ENCODE data around the gene LYPD1. TPM values are rescaled to one million over a fixed set of nuclear protein-coding genes. Genes with fewer than 3 reads are reported as not detected.
"Not testable (repeated sequence)": the region's sequence is repeated elsewhere in the genome, so short reads cannot be mapped to it uniquely, and the experiment has no call there.

The LYPD1 gene
- total RNA-seq (5.1 TPM), polyA plus RNA-seq (14.2 TPM)
- long read RNA-seq, donor 1: 0 reads
- long read RNA-seq, donor 2, transcript LYPD1-202 (3 exons, 1,891 nt): major isoform, 5 of 5 reads
- long read RNA-seq, donor 2, partial matches to known transcripts: 0 of 5 reads
- long read RNA-seq, donor 2, other reads (novel, unspliced or antisense): 0 of 5 reads
- long read RNA-seq, donor 3: 0 reads
- long read RNA-seq, donor 4, partial matches to known transcripts: 0 of 1 reads
- long read RNA-seq, donor 4, other reads (novel, unspliced or antisense): 0 of 1 reads
- long read RNA-seq, donor 5, transcript LYPD1-202 (3 exons, 1,891 nt): major isoform, 14 of 14 reads
- long read RNA-seq, donor 5, partial matches to known transcripts: 0 of 14 reads
- long read RNA-seq, donor 5, other reads (novel, unspliced or antisense): 0 of 14 reads
- long read RNA-seq, donor 6, partial matches to known transcripts: 0 of 1 reads
- long read RNA-seq, donor 6, other reads (novel, unspliced or antisense): 0 of 1 reads
- long read RNA-seq, donor 7, partial matches to known transcripts: 0 of 2 reads
- long read RNA-seq, donor 7, other reads (novel, unspliced or antisense): 0 of 2 reads
- long read RNA-seq, donor 8, partial matches to known transcripts: 0 of 1 reads
- long read RNA-seq, donor 8, other reads (novel, unspliced or antisense): 0 of 1 reads
- long read RNA-seq, donor 9: 0 reads
- long read RNA-seq, donor 10, partial matches to known transcripts: 0 of 2 reads
- long read RNA-seq, donor 10, other reads (novel, unspliced or antisense): 0 of 2 reads

DNA sequence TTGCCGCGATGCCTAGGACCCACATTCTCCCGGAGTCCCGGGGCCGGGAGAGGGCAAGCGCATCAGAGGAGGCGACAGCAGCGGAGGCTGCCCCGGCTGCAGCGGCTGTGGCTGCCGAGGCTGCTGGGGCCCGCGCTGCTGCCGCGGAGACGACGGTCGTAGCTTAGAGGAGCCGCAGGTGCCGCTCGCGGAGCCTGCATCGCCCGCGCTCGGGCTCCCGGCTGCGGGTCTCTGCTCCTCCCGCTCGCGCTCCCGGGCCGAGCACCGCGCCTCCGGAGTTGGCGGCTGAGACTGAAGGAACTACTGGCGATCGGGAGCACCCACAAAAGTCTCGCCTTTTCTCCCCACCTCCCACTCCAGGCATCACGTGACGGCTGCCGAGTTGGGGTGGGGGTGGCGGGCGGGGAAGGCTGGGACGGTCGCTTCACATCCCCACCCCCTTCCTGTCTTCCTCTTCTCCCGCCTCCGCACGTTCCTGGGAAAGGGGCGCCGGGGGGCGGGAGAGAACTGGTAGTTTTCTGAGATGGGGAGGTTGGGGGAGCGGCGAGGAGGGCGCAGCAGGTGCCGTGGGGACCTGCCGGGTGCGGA lies at the start of gene LYPD1:
LYPD1 (minus strand) TSS at position 298 of the 588 bp plus-strand sequence; CDS start at position 25, 273 bp downstream.
- DNase-seq (ENCODE audit: low read depth in 6 of 9, low spot score in 9 of 9): no peak
- Histone ChIP-seq H3K36me3 (ENCODE audit: control insufficient read depth in 2 of 2, insufficient read depth in 2 of 2, low read length in 1 of 2) (no peaks in the 10 kb centered on the region), H3K27ac (ENCODE audit: low read depth in 1 of 2, low read length in 1 of 2) (no peak within 1 kb of the TSS), H3K4me3 (ENCODE audit: low read length in 2 of 2) (peak within 1 kb of the TSS; percentile 13 to 24), H3K27me3 (ENCODE audit: control insufficient read depth in 2 of 2, insufficient read depth in 1 of 2, low read length in 1 of 2) (peaks cover 37 to 55% of the 10 kb centered on the region in 2 donors), H3K9me3 (ENCODE audit: control insufficient read depth in 2 of 2, insufficient read depth in 1 of 2, low read length in 1 of 2) (no peaks in the 10 kb centered on the region), H3K4me1 (ENCODE audit: control insufficient read depth in 2 of 2, insufficient read depth in 2 of 2, low read length in 2 of 2) (no peaks in the 10 kb centered on the region)
- 2% methylated on average over 59 of the region's 59 CpGs for WGBS

- DNase-seq (ENCODE audit: low read depth in 6 of 9, low spot score in 9 of 9): no peak
- Histone ChIP-seq H3K9me3 (ENCODE audit: control insufficient read depth in 2 of 2, insufficient read depth in 1 of 2, low read length in 1 of 2) (peaks cover 0 to 1% of the 10 kb centered on the region in 2 donors), H3K36me3 (ENCODE audit: control insufficient read depth in 2 of 2, insufficient read depth in 2 of 2, low read length in 1 of 2) (no peaks in the 10 kb centered on the region), H3K27me3 (ENCODE audit: control insufficient read depth in 2 of 2, insufficient read depth in 1 of 2, low read length in 1 of 2) (no peaks in the 10 kb centered on the region), H3K4me3 (ENCODE audit: low read length in 2 of 2) (no peak overlapping the region), H3K27ac (ENCODE audit: low read depth in 1 of 2, low read length in 1 of 2) (no peak overlapping the region), H3K4me1 (ENCODE audit: control insufficient read depth in 2 of 2, insufficient read depth in 2 of 2, low read length in 2 of 2) (no peaks in the 10 kb centered on the region)
- WGBS: 93% methylated on average over 9 of the region's 9 CpGs
These were observed 49.5 kb upstream of the LYPD1 start for GRCh38 chr2:132719480-132719879.

GRCh38 chr2:132716954-132717353 lies 46.9 kb upstream of the LYPD1 start:
- 93% methylated on average over 2 of the region's 2 CpGs for whole genome bisulfite sequencing
- Histone ChIP-seq H3K4me3 (ENCODE audit: low read length in 2 of 2) (no peak overlapping the region), H3K36me3 (ENCODE audit: control insufficient read depth in 2 of 2, insufficient read depth in 2 of 2, low read length in 1 of 2) (no peaks in the 10 kb centered on the region), H3K9me3 (ENCODE audit: control insufficient read depth in 2 of 2, insufficient read depth in 1 of 2, low read length in 1 of 2) (peaks cover 0 to 1% of the 10 kb centered on the region in 2 donors), H3K27ac (ENCODE audit: low read depth in 1 of 2, low read length in 1 of 2) (no peak overlapping the region), H3K4me1 (ENCODE audit: control insufficient read depth in 2 of 2, insufficient read depth in 2 of 2, low read length in 2 of 2) (no peaks in the 10 kb centered on the region), H3K27me3 (ENCODE audit: control insufficient read depth in 2 of 2, insufficient read depth in 1 of 2, low read length in 1 of 2) (no peaks in the 10 kb centered on the region)
- no peak for DNase-seq (ENCODE audit: low read depth in 6 of 9, low spot score in 9 of 9)

DNA sequence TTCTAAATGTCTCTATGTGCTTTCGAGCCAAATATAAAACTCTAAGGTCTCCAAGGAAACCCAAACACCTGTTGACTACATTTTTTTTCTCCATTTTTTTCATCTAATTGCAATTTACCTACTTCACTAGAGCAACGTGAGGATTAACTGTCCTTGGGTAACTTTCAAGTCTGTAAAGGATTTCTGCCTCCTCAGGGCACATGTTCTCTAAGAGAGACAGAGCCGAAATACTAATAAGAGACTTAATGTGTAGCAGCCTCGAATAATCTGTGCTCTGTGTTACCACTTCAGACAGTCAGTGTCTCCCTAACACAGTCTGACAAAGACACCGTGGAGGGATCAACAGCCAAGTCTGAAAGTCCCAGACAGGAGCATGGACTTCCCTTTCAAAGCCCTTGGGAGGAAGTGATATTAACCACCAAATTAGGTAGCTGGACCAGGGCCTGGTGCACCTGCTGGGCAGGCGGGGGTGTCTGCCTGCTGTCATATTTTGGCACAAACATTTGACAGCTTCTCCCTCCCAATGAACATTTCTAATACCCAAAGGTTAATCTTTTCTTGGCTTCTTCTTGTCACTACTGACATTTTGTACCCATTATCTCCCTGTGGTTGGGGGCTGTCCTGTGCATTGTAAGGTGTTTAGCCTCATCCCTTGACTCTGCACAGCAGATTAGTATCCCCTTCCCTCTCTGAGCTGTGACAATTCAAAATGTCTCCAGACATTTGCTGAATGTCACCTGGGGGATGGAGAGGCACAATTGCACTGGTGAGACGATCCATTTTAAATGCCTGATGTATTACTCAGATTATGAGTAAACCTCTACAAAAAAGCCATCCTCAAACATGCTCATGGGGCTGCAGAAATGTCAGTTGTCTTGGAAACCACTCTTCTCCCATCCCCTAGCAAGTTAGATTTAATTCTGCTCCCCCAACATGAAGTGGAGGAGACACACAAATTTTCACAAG lies 45.7 kb upstream of the LYPD1 start:
- 72% methylated on average over 7 of the region's 7 CpGs for WGBS
- peaks cover 0 to 1% of the 10 kb centered on the region in 2 donors for H3K9me3 ChIP-seq (ENCODE audit: control insufficient read depth in 2 of 2, insufficient read depth in 1 of 2, low read length in 1 of 2)
- H3K4me1 ChIP-seq (ENCODE audit: control insufficient read depth in 2 of 2, insufficient read depth in 2 of 2, low read length in 2 of 2): no peaks in the 10 kb centered on the region
- H3K27ac ChIP-seq (ENCODE audit: low read depth in 1 of 2, low read length in 1 of 2): no peak overlapping the region
- H3K4me3 ChIP-seq (ENCODE audit: low read length in 2 of 2): no peak overlapping the region
- H3K27me3 ChIP-seq (ENCODE audit: control insufficient read depth in 2 of 2, insufficient read depth in 1 of 2, low read length in 1 of 2): no peaks in the 10 kb centered on the region
- DNase-seq (ENCODE audit: low read depth in 6 of 9, low spot score in 9 of 9): no peak
- H3K36me3 ChIP-seq (ENCODE audit: control insufficient read depth in 2 of 2, insufficient read depth in 2 of 2, low read length in 1 of 2): no peaks in the 10 kb centered on the region

GRCh38 chr2:132703396-132703795 lies 33.4 kb upstream of the LYPD1 start:
- no peaks in the 10 kb centered on the region for H3K27me3 ChIP-seq (ENCODE audit: control insufficient read depth in 2 of 2, insufficient read depth in 1 of 2, low read length in 1 of 2)
- no peak overlapping the region for H3K27ac ChIP-seq (ENCODE audit: low read depth in 1 of 2, low read length in 1 of 2)
- H3K9me3 ChIP-seq (ENCODE audit: control insufficient read depth in 2 of 2, insufficient read depth in 1 of 2, low read length in 1 of 2): no peaks in the 10 kb centered on the region
- WGBS: 84% methylated on average over 4 of the region's 4 CpGs
- no peak for DNase-seq (ENCODE audit: low read depth in 6 of 9, low spot score in 9 of 9)
- H3K4me1 ChIP-seq (ENCODE audit: control insufficient read depth in 2 of 2, insufficient read depth in 2 of 2, low read length in 2 of 2): no peaks in the 10 kb centered on the region
- no peaks in the 10 kb centered on the region for H3K36me3 ChIP-seq (ENCODE audit: control insufficient read depth in 2 of 2, insufficient read depth in 2 of 2, low read length in 1 of 2)
- no peak overlapping the region for H3K4me3 ChIP-seq (ENCODE audit: low read length in 2 of 2)

GRCh38 chr2:132701810-132702209 lies 31.8 kb upstream of the LYPD1 start:
- 86% methylated on average over 2 of the region's 2 CpGs for WGBS
- no peak for DNase-seq (ENCODE audit: low read depth in 6 of 9, low spot score in 9 of 9)
- Histone ChIP-seq H3K4me3 (ENCODE audit: low read length in 2 of 2) (no peak overlapping the region), H3K36me3 (ENCODE audit: control insufficient read depth in 2 of 2, insufficient read depth in 2 of 2, low read length in 1 of 2) (no peaks in the 10 kb centered on the region), H3K9me3 (ENCODE audit: control insufficient read depth in 2 of 2, insufficient read depth in 1 of 2, low read length in 1 of 2) (no peaks in the 10 kb centered on the region), H3K4me1 (ENCODE audit: control insufficient read depth in 2 of 2, insufficient read depth in 2 of 2, low read length in 2 of 2) (no peaks in the 10 kb centered on the region), H3K27me3 (ENCODE audit: control insufficient read depth in 2 of 2, insufficient read depth in 1 of 2, low read length in 1 of 2) (no peaks in the 10 kb centered on the region), H3K27ac (ENCODE audit: low read depth in 1 of 2, low read length in 1 of 2) (no peak overlapping the region)

DNA sequence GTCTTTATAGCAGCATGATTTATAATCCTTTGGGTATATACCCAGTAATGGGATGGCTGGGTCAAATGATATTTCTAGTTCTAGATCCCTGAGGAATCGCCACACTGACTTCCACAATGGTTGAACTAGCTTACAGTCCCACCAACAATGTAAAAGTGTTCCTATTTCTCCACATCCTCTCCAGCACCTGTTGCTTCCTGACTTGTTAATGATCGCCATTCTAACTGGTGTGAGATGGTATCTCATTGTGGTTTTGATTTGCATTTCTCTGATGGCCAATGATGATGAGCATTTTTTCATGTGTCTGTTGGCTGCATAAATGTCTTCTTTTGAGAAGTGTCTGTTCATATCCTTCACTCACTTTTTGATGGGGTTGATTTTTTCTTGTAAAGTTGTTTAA lies 29.8 kb upstream of the LYPD1 start:
- H3K27ac ChIP-seq (ENCODE audit: low read depth in 1 of 2, low read length in 1 of 2); H3K4me1 ChIP-seq (ENCODE audit: control insufficient read depth in 2 of 2, insufficient read depth in 2 of 2, low read length in 2 of 2); H3K9me3 ChIP-seq (ENCODE audit: control insufficient read depth in 2 of 2, insufficient read depth in 1 of 2, low read length in 1 of 2); H3K27me3 ChIP-seq (ENCODE audit: control insufficient read depth in 2 of 2, insufficient read depth in 1 of 2, low read length in 1 of 2); H3K4me3 ChIP-seq (ENCODE audit: low read length in 2 of 2); DNase-seq (ENCODE audit: low read depth in 6 of 9, low spot score in 9 of 9); H3K36me3 ChIP-seq (ENCODE audit: control insufficient read depth in 2 of 2, insufficient read depth in 2 of 2, low read length in 1 of 2): not testable (repeated sequence)
- WGBS: 70% methylated on average over 1 of the region's 2 CpGs

DNA sequence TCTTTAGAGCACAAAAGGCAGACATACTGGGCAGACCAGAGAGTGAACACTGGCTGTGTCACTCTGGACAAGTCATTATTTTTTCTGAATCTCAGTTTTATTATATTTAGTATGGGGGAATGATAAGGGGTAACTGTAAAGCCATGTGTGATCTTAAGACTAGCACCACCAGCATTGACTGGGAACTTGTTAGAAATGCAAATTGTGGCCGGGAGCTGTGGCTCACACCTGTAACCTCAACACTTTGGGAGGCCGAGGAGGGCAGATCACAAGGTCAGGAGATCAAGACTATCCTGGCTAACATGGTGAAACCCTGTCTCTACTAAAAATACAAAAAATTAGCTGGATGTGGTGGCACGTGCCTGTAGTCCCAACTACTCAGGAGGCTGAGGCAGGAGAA lies 28.3 kb upstream of the LYPD1 start:
- H3K27ac ChIP-seq (ENCODE audit: low read depth in 1 of 2, low read length in 1 of 2); DNase-seq (ENCODE audit: low read depth in 6 of 9, low spot score in 9 of 9); H3K9me3 ChIP-seq (ENCODE audit: control insufficient read depth in 2 of 2, insufficient read depth in 1 of 2, low read length in 1 of 2); H3K36me3 ChIP-seq (ENCODE audit: control insufficient read depth in 2 of 2, insufficient read depth in 2 of 2, low read length in 1 of 2); H3K4me1 ChIP-seq (ENCODE audit: control insufficient read depth in 2 of 2, insufficient read depth in 2 of 2, low read length in 2 of 2); H3K4me3 ChIP-seq (ENCODE audit: low read length in 2 of 2); H3K27me3 ChIP-seq (ENCODE audit: control insufficient read depth in 2 of 2, insufficient read depth in 1 of 2, low read length in 1 of 2): not testable (repeated sequence)
- WGBS: 78% methylated on average over 3 of the region's 3 CpGs
